ENCODE measurements around the gene SH3BP5.

SH3BP5 gene

DNA sequence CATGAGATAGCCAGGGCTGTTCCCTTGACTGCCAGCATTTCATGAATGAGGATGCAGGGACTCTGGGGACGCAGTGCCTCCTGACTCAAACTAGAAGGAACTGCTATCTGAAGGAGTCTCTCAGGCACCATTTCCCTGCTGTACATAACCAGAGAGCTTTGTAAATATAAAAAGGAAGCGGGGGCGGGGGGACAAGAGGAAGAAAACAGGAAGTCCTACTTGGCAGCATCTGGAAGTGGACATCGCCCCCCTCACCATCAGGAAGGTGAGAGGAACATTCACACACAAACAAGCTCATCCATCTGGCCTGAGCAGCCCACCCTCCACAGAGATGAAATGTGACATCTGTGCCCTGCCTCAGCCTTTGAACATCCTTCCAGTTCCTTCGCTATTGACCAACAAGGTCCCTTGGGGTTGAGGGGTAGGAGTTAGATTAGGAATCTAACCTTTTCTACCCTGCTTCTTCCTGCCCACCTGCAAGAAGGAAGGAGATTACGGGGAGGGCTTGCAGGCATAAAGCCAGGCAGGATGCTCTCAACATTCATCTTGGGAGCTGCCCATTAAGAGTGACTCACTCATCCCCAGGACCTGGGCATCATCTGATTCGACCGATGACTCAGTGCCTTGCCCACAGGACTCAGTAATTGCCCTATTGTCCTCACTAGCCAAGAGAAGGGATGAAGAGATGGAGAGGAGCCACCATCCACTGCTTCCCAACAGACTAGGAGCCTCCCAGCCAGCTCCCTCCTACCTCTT is 31.9 kb downstream of the SH3BP5 start:
- no peak for DNase-seq (ENCODE audit: extremely low read depth in 1 of 2, low read depth in 1 of 2)

DNA sequence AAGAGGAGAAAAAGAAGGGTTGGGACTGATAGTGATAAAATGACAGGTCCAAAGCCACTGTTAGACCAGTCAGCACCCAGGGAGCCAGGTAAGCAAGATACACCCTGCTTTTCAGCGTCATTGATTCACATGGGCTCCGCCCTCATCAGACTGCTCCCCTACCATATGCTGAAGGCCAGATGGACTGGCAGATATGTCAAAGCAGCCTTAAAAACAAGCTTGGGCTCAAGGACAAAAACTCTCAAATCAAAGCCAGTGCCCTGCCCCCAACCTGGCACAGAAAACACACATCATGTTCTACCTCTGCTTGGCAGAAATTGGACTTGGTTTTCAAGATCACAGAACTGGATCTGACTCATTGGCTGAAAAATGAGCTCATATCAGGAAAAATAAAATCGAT is 33.4 kb downstream of the SH3BP5 start:
- DNase-seq (ENCODE audit: extremely low read depth in 1 of 2, low read depth in 1 of 2), result no peak

DNA sequence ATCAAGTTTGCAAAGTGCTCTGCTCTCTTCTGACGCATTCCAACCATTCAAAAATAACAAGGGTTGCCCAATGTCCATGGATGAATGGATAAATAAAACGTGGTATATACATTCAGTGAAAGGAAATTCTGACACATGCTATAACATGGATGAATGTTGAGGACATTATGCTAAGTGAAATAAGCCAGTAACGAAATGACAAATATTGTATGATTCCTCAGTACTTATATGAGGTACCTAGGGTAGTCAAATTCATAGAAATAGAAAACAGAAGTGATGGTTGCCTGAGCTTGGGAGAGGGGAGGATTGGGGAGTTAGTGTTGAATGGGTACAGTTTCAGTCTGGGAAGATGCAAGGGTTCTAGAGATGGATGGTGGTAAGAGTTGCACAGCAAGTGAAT is 33.9 kb downstream of the SH3BP5 start:
- no peak for DNase-seq (ENCODE audit: extremely low read depth in 1 of 2, low read depth in 1 of 2)

DNA sequence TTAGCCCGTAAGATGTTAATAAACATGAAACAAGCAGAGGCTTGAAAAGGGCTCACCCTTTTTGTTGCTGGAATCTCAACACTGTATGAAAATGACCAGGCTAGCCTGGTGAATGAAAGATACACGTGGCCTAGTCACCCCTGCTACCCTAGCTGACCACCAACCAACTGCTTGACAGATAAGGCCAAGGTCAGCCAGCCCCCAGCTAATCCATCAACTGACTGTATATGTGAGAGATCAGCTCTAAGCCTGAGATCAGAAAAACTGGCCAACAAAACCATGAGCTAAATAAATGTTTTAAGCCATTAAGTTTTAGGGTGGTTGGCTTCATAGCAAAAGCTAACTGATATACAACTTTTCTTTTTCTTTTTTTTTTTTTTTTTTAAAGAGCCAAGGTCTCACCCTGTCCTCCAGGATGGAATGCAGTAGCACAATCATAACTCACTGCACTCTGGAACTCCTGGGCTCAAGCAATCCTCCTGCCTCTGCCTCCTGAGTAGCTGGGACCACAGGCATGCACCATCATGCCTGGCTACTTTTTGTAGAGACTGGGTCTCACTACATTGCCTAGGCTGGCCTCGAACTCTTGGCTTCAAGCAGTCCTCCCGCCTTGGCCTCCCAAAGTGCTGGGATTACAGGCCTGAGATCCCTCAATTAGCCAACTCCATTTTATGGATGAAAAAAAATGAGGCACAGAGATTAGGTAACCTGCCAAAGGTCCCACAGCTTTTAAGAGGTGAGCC is 34.6 kb downstream of the SH3BP5 start:
- no peak for DNase-seq (ENCODE audit: extremely low read depth in 1 of 2, low read depth in 1 of 2)

DNA sequence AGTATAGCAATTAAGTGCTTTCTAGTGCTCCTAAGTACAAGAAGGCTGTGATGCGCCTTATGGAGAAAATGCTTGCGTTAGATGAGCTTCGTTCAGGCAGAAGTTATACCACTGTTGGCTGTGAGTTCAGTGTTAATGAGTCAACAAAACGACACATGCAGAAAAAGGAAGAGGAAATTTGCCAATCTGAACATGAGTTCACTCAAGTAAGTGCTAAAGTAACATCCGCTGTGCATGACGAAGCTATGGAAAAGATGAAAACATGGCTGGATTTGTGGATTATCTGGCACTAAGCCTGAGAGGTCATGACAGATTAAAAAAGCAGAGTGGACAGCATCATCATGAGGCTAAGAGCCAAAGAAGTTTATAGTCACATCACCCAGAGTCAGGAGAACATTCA is 36.9 kb downstream of the SH3BP5 start:
- no peak for DNase-seq (ENCODE audit: extremely low read depth in 1 of 2, low read depth in 1 of 2)

DNA sequence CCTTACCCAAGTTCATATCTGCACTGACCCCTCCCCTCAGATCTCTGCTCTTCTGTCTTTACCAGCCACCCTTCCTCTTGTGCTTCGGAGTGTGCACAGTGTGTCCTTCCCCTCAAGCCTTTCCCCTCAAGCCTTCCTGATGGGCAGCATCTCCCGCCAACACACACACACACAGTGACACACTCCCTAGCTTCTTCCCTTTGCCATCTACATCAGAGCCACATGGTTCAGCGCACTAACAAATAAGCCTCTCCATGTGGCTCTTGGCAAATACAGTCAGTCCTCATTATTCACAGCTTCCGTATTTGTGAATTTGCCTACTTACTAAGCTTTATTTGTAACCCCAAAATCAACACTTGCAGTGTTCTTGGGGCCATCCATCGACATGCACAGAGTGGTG is 37.5 kb downstream of the SH3BP5 start:
- DNase-seq (ENCODE audit: extremely low read depth in 1 of 2, low read depth in 1 of 2), result no peak

DNA sequence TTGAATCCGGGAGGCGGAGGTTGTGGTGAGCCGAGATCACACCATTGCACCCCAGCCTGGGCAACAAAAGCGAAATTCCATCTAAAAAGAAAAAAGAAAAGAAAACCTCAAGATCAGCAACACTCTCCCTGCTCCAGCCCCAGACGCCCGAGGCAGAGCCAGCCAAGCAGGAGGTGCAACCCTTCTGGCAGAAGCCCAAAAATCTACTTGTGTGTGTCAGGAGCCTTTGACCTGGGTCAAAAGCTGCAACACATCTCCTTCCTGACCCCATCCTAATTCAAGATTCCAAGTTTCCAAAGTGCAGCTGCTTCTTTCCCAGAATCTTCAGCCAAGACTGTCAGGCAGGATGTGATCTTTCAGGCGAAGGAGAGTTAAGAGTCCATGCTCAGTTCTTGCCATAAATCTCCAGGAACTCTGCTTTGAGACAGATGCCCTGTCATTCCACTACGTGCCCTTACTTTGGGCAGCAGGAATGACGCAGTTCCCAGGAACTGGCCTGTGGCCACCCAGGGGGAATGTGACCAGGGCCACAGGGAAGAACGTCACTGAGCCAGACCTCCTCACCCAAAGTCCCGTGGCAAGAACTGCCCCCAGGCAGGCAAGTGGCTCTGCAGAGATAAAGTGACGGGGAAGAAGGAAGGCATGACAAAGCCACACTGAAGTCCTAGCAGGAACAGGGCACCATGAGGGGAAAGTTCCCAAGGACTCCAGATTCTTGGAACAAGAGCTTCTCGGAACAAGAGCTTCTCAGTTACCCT is 39.4 kb downstream of the SH3BP5 start:
- DNase-seq (ENCODE audit: extremely low read depth in 1 of 2, low read depth in 1 of 2), result no peak

DNA sequence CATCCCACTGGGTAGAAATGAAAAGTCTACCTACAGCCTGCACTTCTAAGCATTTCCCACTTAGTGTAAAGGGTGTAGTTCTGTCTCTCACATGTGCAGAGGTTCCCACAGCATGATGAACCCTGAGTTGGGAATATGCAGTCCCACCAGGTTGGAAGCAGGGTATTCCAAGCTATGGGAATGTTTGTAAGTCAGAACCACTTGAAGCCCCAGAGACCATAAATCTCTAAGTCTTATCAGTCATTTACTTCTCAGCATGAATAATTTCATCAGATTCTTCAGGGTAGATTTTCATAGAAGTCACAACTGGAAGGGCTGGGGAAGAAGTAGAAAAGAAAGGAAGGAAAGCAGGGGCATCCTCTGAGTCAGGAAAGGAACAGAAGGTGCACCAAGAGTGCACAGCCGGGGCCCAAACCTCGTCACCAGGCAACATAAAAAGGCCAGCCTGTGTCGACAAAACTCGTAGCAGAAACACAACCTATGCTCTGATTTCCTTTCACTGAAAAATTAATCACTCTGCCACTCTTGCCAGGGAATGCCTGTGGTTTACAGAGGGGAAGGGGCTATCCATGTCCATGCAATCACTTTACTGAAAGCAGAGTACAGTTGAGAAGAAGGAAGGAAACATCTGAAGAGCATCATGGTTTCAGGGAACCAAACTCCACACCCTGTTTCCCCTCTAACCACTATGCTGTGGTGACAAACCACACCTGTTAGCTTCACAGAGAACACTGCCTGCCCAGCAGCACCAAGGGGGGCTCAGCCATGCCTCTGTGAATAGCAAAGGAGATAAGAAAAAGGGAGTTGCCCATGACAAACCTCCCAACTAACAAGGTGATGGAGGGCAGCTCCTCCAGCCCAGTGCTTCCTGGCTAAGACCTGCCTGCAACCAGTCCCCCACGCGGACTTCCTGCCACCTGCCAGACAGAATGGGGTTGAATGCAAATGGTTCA is 40.5 kb downstream of the SH3BP5 start:
- peak; percentile 33 to 45 for DNase-seq (ENCODE audit: extremely low read depth in 1 of 2, low read depth in 1 of 2)

DNA sequence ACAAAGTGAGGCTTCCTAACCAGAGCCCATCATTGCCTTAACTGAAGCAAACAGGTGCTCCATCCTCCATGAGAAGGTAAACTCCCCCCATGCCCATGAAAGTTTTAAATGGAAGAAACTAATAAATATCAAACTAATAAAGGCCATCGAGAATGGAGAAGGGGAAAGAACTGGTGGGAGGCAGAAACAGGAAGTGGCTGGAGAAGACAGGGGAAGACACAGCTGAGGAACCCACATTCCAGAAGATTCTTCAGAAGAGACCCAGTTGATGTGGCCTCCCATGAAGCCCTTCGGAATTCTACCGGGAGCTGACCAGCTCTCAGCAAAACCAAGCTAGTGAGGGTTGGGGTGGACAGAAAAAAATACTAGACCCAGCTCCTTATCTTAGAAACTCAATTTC is 41.6 kb downstream of the SH3BP5 start:
- no peak for DNase-seq (ENCODE audit: extremely low read depth in 1 of 2, low read depth in 1 of 2)

DNA sequence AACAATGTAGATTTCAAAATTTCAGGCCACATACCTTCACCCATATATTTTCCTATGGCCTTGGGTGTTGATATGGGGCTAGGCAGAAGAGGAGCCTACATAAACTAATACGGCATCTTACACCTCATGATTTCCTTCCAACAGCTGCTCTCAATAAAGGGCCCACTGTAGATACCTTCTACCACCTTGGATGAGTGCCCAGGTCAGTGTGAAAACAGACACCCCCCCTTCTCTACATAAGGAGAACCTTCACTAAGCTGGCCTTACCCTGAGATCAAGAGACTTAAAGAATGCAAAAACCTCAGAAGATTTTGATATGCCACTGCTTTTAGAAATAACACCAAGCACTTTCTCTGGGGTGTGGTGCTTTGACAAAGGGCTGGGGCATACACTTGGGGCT is 42.7 kb downstream of the SH3BP5 start:
- DNase-seq (ENCODE audit: extremely low read depth in 1 of 2, low read depth in 1 of 2), result no peak

DNA sequence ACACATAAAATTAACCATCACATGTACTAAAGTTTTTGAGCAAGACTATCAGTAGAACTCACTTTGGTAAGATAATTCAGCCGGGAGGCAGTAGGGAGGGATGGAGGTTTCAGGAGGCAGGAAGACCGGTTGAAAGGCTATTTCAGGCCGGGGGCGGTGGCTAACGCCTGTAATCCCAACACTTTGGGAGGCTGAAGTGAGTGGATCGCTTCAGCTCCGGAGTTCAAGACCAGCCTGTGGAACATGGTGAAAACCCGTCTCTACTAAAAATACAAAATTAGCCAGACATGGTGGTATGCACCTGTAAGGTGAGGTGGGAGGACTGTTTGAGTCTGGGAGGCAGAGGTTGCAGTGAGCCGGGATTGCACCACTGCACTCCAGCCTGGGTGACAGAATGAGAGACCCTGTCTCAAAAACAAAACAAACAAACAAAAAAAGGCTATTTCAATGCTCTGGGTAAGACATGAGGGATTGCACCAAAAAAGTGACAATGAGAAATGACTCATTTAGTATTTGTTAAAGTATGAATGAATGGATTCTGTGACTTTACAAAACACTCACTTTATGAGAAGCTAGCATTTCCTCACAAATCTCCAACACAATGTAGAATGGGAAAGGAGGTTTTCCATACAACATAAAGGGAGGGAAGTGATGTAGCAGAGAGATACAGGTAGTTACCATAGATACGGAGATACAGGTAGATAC is 43.9 kb downstream of the SH3BP5 start:
- no peak for DNase-seq (ENCODE audit: extremely low read depth in 1 of 2, low read depth in 1 of 2)

DNA sequence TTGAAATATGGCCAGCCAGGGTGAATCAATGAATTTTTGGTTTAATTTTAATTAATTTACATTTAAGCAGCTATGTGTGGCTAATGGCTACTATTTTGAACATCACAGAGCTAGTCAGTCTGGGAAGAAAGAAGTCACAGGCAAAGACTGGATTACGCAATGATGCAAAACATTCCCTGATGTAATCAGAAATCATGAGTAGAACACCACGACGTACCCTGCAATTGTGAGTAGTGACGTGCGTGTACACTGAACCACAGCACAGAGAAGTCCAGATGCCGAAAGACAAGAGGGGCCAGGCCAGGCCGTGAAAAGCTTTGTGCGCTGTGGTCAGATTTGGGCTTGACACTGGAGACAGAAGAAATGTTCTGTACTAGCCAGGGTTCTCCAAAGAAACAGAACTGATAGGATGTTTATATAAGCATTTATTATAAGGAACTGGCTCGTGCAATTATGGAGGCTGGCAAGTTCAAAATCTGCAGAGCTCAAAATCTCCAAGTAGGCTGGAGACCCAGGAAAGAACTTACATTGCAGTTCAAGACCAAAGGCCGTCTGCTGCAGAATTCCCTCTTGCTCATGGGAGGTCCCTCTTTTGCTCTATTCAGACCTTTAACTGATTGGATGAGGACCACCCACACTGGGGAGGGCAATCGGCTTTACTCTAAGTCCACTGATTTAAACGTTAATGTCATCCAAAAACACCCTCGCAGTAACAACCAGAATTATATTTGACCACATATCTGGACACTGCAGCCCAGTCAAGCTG is 44.6 kb downstream of the SH3BP5 start:
- no peak for DNase-seq (ENCODE audit: extremely low read depth in 1 of 2, low read depth in 1 of 2)

DNA sequence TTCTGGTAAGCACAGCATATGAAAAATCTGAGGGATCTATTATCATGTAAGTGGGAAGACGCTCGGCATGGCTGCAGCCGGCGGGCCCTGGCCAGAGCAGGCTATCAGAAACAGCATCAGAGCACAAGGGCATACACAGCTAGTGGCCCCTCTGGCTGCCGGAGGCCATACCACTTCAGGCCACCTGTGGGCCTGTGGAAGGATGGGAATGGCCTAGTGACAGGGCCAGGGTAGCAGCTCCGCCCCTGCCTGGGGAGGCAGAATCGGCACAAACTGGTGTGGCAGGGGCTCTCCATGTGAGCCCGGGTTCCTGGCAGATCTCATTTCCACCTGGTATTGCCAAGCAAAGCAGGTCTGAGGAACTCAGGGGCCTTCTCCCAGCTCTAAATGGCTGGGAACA is 46.4 kb downstream of the SH3BP5 start:
- no peak for DNase-seq (ENCODE audit: extremely low read depth in 1 of 2, low read depth in 1 of 2)

DNA sequence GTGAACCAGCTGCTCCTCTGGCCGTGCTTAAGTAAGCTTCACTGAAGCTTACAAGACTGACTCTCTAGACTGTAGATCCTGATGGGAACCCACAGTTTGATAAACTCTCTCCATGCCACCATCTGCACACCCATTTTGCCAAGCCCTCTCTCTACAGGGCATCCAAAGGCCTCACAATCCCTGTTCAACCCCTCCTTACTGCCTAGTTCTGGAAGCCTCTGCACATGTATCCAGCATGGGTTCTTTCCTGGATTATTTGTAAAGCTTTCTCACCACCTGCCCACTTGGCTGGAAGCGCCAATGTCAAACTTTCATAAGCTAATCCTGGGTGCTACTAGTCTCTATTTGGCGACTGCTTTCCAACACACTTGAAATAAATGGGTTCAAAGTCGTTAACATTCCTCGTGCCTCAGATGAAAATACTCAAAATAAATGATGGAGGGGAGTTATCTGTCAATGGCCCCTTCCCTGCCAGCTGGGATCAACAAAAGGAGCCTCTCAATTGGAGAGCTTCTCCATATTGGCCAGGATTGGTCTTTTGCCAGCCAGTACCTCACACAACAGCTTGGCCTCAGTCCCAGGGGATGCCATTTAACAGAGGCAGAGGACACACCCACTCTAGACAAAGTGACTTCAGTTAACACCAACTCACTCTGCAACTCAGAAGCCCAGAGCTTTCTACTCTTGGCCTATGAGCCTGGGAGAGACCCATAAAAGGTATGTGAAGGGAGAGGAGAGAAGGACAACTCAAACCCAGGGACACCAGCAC is 48.1 kb downstream of the SH3BP5 start:
- DNase-seq (ENCODE audit: extremely low read depth in 1 of 2, low read depth in 1 of 2), result no peak

DNA sequence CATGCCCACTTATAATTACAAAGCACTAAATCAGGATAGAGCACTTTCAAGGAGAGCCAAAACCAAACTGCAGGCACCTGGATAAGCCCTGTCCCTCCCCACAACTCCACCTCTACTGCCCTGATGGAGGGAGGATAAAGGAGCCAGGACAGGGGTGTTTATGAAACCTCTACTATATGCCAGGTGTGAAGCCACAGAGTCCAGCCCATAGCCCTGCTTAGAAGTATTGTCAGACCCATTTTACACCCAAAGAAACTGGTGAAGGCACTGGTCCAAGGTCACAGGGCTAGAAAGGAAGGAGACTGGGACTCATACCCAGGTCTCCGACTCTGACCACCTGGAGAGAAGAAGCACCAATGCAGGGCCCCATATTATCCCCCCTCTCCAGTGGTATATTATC is 48.7 kb downstream of the SH3BP5 start:
- no peak for DNase-seq (ENCODE audit: extremely low read depth in 1 of 2, low read depth in 1 of 2)

DNA sequence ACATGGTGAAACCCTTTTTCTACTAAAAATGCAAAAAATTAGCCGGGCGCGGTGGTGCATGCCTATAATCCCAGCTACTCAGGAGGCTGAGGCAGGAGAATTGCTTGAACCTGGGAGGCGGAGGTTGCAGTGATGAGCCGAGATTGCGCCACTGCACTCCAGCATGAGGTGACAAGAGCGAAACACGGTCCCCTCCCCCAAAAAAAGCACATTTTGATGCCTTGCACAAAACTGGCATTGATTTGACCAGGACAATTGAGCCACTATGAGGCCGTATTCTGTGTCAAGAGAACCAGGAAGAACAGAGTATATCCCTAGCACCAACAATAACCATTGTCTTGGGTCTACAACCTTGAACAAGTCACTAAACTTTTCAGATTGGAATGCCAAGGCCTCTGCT is 50.6 kb downstream of the SH3BP5 start:
- no peak for DNase-seq (ENCODE audit: extremely low read depth in 1 of 2, low read depth in 1 of 2)

DNA sequence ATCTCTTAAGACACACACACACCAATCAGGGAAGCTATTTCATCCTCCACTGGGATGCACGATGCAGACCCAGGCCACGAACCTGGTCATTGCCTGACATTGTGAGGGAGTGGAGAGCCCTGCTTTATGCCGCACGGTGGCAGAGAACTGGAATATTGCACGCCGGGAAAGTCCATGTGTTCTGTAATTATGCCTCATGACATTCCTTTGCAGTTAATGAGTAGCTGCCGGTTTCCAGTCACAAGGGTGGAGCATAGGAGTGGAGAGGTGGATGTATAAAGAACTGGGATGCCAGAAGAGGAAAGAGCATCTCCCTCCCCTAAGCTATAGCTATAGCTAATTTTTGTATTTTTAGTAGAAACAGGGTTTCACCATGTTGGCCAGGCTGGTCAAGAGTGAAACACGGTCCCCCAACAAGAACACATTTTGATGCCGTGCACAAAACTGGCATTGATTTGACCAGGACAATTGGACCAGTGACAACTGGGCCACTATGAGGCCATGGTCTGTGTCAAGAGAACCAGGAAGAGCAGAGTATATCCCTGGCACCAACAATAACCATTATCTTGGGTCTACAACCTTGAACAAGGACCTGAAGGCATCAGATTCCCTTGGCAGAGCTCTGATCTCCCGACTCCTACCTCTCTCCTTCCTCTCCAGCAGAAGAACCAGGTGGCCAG is 51.4 kb downstream of the SH3BP5 start:
- DNase-seq (ENCODE audit: extremely low read depth in 1 of 2, low read depth in 1 of 2), result no peak
